Activated naive CD8-positive, alpha-beta T cell treated with anti-CD3 and anti-CD28 coated beads for 36 hours (primary cell): Measurements from ENCODE around the gene CLCNKB. TPM values are rescaled to one million over a fixed set of nuclear protein-coding genes. Genes with fewer than 3 reads are reported as not detected.

ENCODE experiments used
- DNase-seq: peaks from one replicate; pipeline ENCODE4 v3.0.0; 2021
- H3K27ac Mint-ChIP-seq: one replicate; pipeline ENCODE4 v1.8.0; 2022; ENCODE audit warnings: mild to moderate bottlenecking, moderate library complexity, mixed read lengths
- H3K27me3 Mint-ChIP-seq: one replicate; pipeline ENCODE4 v1.8.0; 2022; ENCODE audit warnings: mild to moderate bottlenecking, mixed read lengths
- H3K36me3 Mint-ChIP-seq: one replicate; pipeline ENCODE4 v1.8.0; 2021; ENCODE audit warnings: mild to moderate bottlenecking, mixed read lengths
- H3K4me1 Mint-ChIP-seq: one replicate; pipeline ENCODE4 v1.8.0; 2021; ENCODE audit warnings: mixed read lengths
- H3K4me3 Mint-ChIP-seq: one replicate; pipeline ENCODE4 v1.8.0; 2022; ENCODE audit warnings: mild to moderate bottlenecking, moderate library complexity, mixed read lengths
- H3K9me3 Mint-ChIP-seq: one replicate; pipeline ENCODE4 v1.8.0; 2022; ENCODE audit warnings: mixed read lengths
- total RNA-seq, 2 experiments: library from RNA; stranded (reverse); gene quantifications; one replicate each; pipeline ENCODE4 v1.2.3, GENCODE V29; 2021

CLCNKB gene
- total RNA-seq, 2 experiments from 2014 or later, result not detected

GRCh38 chr1:16070640-16071355 lies 27.2 kb downstream of the CLCNKB start:
- Mint-ChIP-seq H3K27ac (no peak overlapping the region), H3K36me3 (no peaks in the 10 kb centered on the region), H3K9me3 (no peaks in the 10 kb centered on the region), H3K4me3 (no peak overlapping the region), H3K27me3 (peaks cover 24% of the 10 kb centered on the region), H3K4me1 (peaks cover 13% of the 10 kb centered on the region)
- DNase-seq, result no peak

GRCh38 chr1:16071614-16072013 lies 28.0 kb downstream of the CLCNKB start:
- Mint-ChIP-seq H3K4me1 (peaks cover 13% of the 10 kb centered on the region), H3K4me3 (no peak overlapping the region)

GRCh38 chr1:16072095-16072494 lies 28.5 kb downstream of the CLCNKB start:
- peaks cover 13% of the 10 kb centered on the region for H3K4me1 Mint-ChIP-seq
- H3K36me3 Mint-ChIP-seq, result no peaks in the 10 kb centered on the region
- no peak overlapping the region for H3K4me3 Mint-ChIP-seq
- no peak for DNase-seq
- H3K27me3 Mint-ChIP-seq, result peaks cover 24% of the 10 kb centered on the region
- no peak overlapping the region for H3K27ac Mint-ChIP-seq
- H3K9me3 Mint-ChIP-seq, result no peaks in the 10 kb centered on the region

More at GRCh38 chr1:16071614-16072013, 28.0 kb downstream of the CLCNKB start:
- Mint-ChIP-seq H3K27ac (no peak overlapping the region), H3K9me3 (no peaks in the 10 kb centered on the region), H3K27me3 (peaks cover 24% of the 10 kb centered on the region), H3K36me3 (no peaks in the 10 kb centered on the region)
- no peak for DNase-seq

- Mint-ChIP-seq H3K4me1 (peaks cover 13% of the 10 kb centered on the region), H3K27me3 (peaks cover 24% of the 10 kb centered on the region), H3K27ac (no peak overlapping the region), H3K9me3 (no peaks in the 10 kb centered on the region), H3K36me3 (no peaks in the 10 kb centered on the region), H3K4me3 (peak overlapping the region; percentile 14)
- peak; percentile 14 for DNase-seq
Measured at GRCh38 chr1:16072616-16073484, 29.3 kb downstream of the CLCNKB start.

- Mint-ChIP-seq H3K9me3 (no peaks in the 10 kb centered on the region), H3K4me3 (peak within 1 kb of the TSS; percentile 42), H3K27ac (no peak within 1 kb of the TSS), H3K36me3 (no peaks in the 10 kb centered on the region), H3K4me1 (peaks cover 13% of the 10 kb centered on the region), H3K27me3 (peaks cover 24% of the 10 kb centered on the region)
- peak; percentile 65 for DNase-seq
Measured at GRCh38 chr1:16073490-16074119, 30.0 kb downstream of the CLCNKB start, which contains the start of gene FAM131C. Gene FAM131C, minus strand, starts transcription at chr1:16073651. Its CDS starts 209 bp downstream, at chr1:16073442.

GRCh38 chr1:16074217-16074616 lies 30.6 kb downstream of the CLCNKB start:
- Mint-ChIP-seq H3K27me3 (peaks cover 24% of the 10 kb centered on the region), H3K4me3 (no peak overlapping the region), H3K36me3 (no peaks in the 10 kb centered on the region), H3K9me3 (no peaks in the 10 kb centered on the region), H3K4me1 (peaks cover 18% of the 10 kb centered on the region), H3K27ac (no peak overlapping the region)
- no peak for DNase-seq

GRCh38 chr1:16075337-16076030 lies 31.9 kb downstream of the CLCNKB start:
- no peak overlapping the region for H3K4me3 Mint-ChIP-seq
- H3K27me3 Mint-ChIP-seq, result peaks cover 24% of the 10 kb centered on the region

GRCh38 chr1:16076031-16076864 lies 32.7 kb downstream of the CLCNKB start:
- H3K27me3 Mint-ChIP-seq, result peaks cover 23% of the 10 kb centered on the region
- H3K27ac Mint-ChIP-seq, result no peak overlapping the region
- H3K36me3 Mint-ChIP-seq, result no peaks in the 10 kb centered on the region
- peaks cover 15% of the 10 kb centered on the region for H3K4me1 Mint-ChIP-seq
- H3K9me3 Mint-ChIP-seq, result no peaks in the 10 kb centered on the region
- no peak overlapping the region for H3K4me3 Mint-ChIP-seq
- no peak for DNase-seq

More at GRCh38 chr1:16075337-16076030, 31.9 kb downstream of the CLCNKB start:
- peaks cover 15% of the 10 kb centered on the region for H3K4me1 Mint-ChIP-seq
- no peaks in the 10 kb centered on the region for H3K36me3 Mint-ChIP-seq
- H3K27ac Mint-ChIP-seq, result no peak overlapping the region
- no peaks in the 10 kb centered on the region for H3K9me3 Mint-ChIP-seq
- no peak for DNase-seq

- Mint-ChIP-seq H3K4me3 (no peak overlapping the region), H3K27ac (no peak overlapping the region), H3K9me3 (no peaks in the 10 kb centered on the region), H3K36me3 (no peaks in the 10 kb centered on the region), H3K4me1 (peaks cover 15% of the 10 kb centered on the region), H3K27me3 (peaks cover 19% of the 10 kb centered on the region)
- no peak for DNase-seq
Measured at GRCh38 chr1:16076865-16077238, 33.3 kb downstream of the CLCNKB start.

GRCh38 chr1:16077406-16078245 lies 34.0 kb downstream of the CLCNKB start:
- peaks cover 12% of the 10 kb centered on the region for H3K4me1 Mint-ChIP-seq
- H3K27me3 Mint-ChIP-seq, result peaks cover 14% of the 10 kb centered on the region
- DNase-seq, result no peak
- no peaks in the 10 kb centered on the region for H3K36me3 Mint-ChIP-seq
- H3K9me3 Mint-ChIP-seq, result no peaks in the 10 kb centered on the region
- no peak overlapping the region for H3K4me3 Mint-ChIP-seq
- H3K27ac Mint-ChIP-seq, result no peak overlapping the region

GRCh38 chr1:16078925-16079656 lies 35.5 kb downstream of the CLCNKB start:
- DNase-seq, result peak; percentile 70
- H3K9me3 Mint-ChIP-seq, result no peaks in the 10 kb centered on the region
- peaks cover 5% of the 10 kb centered on the region for H3K27me3 Mint-ChIP-seq
- no peaks in the 10 kb centered on the region for H3K36me3 Mint-ChIP-seq
- H3K27ac Mint-ChIP-seq, result peak overlapping the region; percentile 63
- peaks cover 8% of the 10 kb centered on the region for H3K4me1 Mint-ChIP-seq
- H3K4me3 Mint-ChIP-seq, result peak overlapping the region; percentile 55

GRCh38 chr1:16080422-16081150 lies 37.0 kb downstream of the CLCNKB start:
- peaks cover 6% of the 10 kb centered on the region for H3K4me1 Mint-ChIP-seq
- H3K9me3 Mint-ChIP-seq, result no peaks in the 10 kb centered on the region
- no peaks in the 10 kb centered on the region for H3K27me3 Mint-ChIP-seq
- H3K27ac Mint-ChIP-seq, result no peak overlapping the region
- H3K4me3 Mint-ChIP-seq, result no peak overlapping the region
- no peaks in the 10 kb centered on the region for H3K36me3 Mint-ChIP-seq
- no peak for DNase-seq
